Fibroblast of pulmonary artery (primary cell): ENCODE results near the gene ZNF79.

Experiments
- DNase-seq: peaks from one replicate; pipeline ENCODE4 v3.0.0-alpha.2; 2010; ENCODE audit warnings: low read depth
- H3K4me3 ChIP-seq: replicated peaks from 2 replicates; pipeline ENCODE4 v1.5.1; 2011; ENCODE audit warnings: low read depth, mild to moderate bottlenecking, control low read depth, low read length, moderate library complexity
- CTCF ChIP-seq: IDR thresholded peaks from 2 replicates; pipeline ENCODE4 v1.5.1; 2011; ENCODE audit warnings: mild to moderate bottlenecking, control low read depth, low read length, inconsistent platforms; ENCODE audit errors: missing control alignments

The ZNF79 gene

GRCh38 chr9:127448112-127448805, 24.1 kb downstream of the ZNF79 start:
- no peak for TF ChIP-seq CTCF
- H3K4me3 ChIP-seq: peak overlapping the region; percentile 78
- no peak for DNase-seq

GRCh38 chr9:127449332-127449966, 25.3 kb downstream of the ZNF79 start:
- no peak for DNase-seq
- peak overlapping the region; percentile 78 for H3K4me3 ChIP-seq
- no peak for TF ChIP-seq CTCF

GRCh38 chr9:127450243-127450760, 26.1 kb downstream of the ZNF79 start:
- H3K4me3 ChIP-seq: peak overlapping the region; percentile 78
- no peak for TF ChIP-seq CTCF
- peak; percentile 41 for DNase-seq

GRCh38 chr9:127450830-127451607, 26.8 kb downstream of the ZNF79 start, which contains the start of the genes LRSAM1 and RPL12:
Gene LRSAM1, plus strand, starts transcription at chr9:127451510. Its CDS starts 3,018 bp downstream, at chr9:127454528.
Gene RPL12, minus strand, starts transcription at chr9:127451406. Its CDS starts 89 bp downstream, at chr9:127451317.
- no peak for TF ChIP-seq CTCF
- peak; percentile 97 for DNase-seq
- H3K4me3 ChIP-seq: peak within 1 kb of the TSS; percentile 78

GRCh38 chr9:127451608-127451857, 27.4 kb downstream of the ZNF79 start:
- peak overlapping the region; percentile 78 for H3K4me3 ChIP-seq
- no peak for DNase-seq
- TF ChIP-seq CTCF: no peak

GRCh38 chr9:127451858-127452656, 27.9 kb downstream of the ZNF79 start:
- H3K4me3 ChIP-seq: peak overlapping the region; percentile 78
- peak; percentile 55 for DNase-seq
- TF ChIP-seq CTCF: no peak
